PC-9 (cell line): ENCODE data around the gene EBPL. TPM values are rescaled to one million over a fixed set of nuclear protein-coding genes. Genes with fewer than 3 reads are reported as not detected.
"Not testable (repeated sequence)": the region's sequence is repeated elsewhere in the genome, so short reads cannot be mapped to it uniquely, and the experiment has no call there.

Experiments
- BruUV-seq: library from RNA; stranded (reverse); fragments of 400-500 nt; replicated peaks from 2 replicates; lab custom pipeline; 2021; lab: Mats Ljungman, UMichigan
- CTCF ChIA-PET: fragments of 300-600 bp; sonication (Branson Sonifier 250); formaldehyde crosslinking; loops from one replicate; lab custom pipeline; 2022; ENCODE audit warnings: antibody characterized with exemption; lab: Charles Lee
- POLR2A ChIA-PET: fragments of 300-600 bp; sonication (Branson Sonifier 250); formaldehyde crosslinking; loops from one replicate; lab custom pipeline; 2022; ENCODE audit warnings: antibody characterized with exemption; ENCODE audit not compliant: unreplicated experiment; lab: Charles Lee
- DNase-seq, 2 experiments: peaks; one replicate each; pipeline versions ENCODE4 v3.0.0 to v3.0.0-alpha.2; 2015 to 2022; ENCODE audit warnings: mixed read lengths in 1 of 2
- H2AFZ ChIP-seq: fragments of 200-600 bp; sonication (generic); 2 replicates; pipeline ENCODE4 v1.8.1; 2017; ENCODE audit warnings: antibody characterized with exemption
- H3F3A ChIP-seq: fragments of 200-600 bp; sonication (generic); 2 replicates; pipeline ENCODE4 v1.8.1; 2017; ENCODE audit warnings: antibody characterized with exemption, mild to moderate bottlenecking, low read depth; ENCODE audit not compliant: insufficient read depth
- H3K27ac ChIP-seq: fragments of 200-600 bp; sonication (generic); 2 replicates; pipeline ENCODE4 v1.6.1; 2016; ENCODE audit warnings: mixed run types
- H3K27me3 ChIP-seq: fragments of 200-600 bp; sonication (generic); 2 replicates; pipeline ENCODE4 v1.6.1; 2016; ENCODE audit warnings: low read depth, mixed run types; ENCODE audit not compliant: insufficient read depth
- H3K36me3 ChIP-seq: fragments of 200-600 bp; sonication (generic); 2 replicates; pipeline ENCODE4 v1.6.1; 2016; ENCODE audit warnings: low read depth, mixed run types
- H3K4me1 ChIP-seq: fragments of 200-600 bp; sonication (generic); replicated peaks from 2 replicates; pipeline ENCODE4 v1.6.1; 2016; ENCODE audit warnings: mixed run types; ENCODE audit not compliant: insufficient read depth
- H3K4me2 ChIP-seq: fragments of 200-600 bp; sonication (generic); 2 replicates; pipeline ENCODE4 v1.6.1; 2017; ENCODE audit warnings: mixed run types
- H3K4me3 ChIP-seq: fragments of 200-600 bp; sonication (generic); 2 replicates; pipeline ENCODE4 v1.6.1; 2016; ENCODE audit warnings: mixed run types
- H3K79me2 ChIP-seq: fragments of 200-600 bp; sonication (generic); 2 replicates; pipeline ENCODE4 v1.6.1; 2017; ENCODE audit warnings: low read depth, mixed run types
- H3K9me2 ChIP-seq: fragments of 200-600 bp; sonication (generic); 2 replicates; pipeline ENCODE4 v1.8.1; 2017; ENCODE audit warnings: mild to moderate bottlenecking; ENCODE audit not compliant: insufficient read depth
- H3K9me3 ChIP-seq: fragments of 200-600 bp; sonication (generic); 2 replicates; pipeline ENCODE4 v1.8.1; 2016; ENCODE audit warnings: low read depth; ENCODE audit not compliant: insufficient read depth
- H4K20me1 ChIP-seq: fragments of 200-600 bp; sonication (generic); 2 replicates; pipeline ENCODE4 v1.8.1; 2017; ENCODE audit not compliant: insufficient read depth
- CTCF ChIP-seq: fragments of 200-600 bp; sonication (generic); conservative IDR thresholded peaks from 2 replicates; pipeline ENCODE4 v1.6.1; 2017; ENCODE audit warnings: mixed run types, antibody characterized with exemption, mild to moderate bottlenecking, moderate library complexity
- EZH2 ChIP-seq: fragments of 200-600 bp; sonication (generic); IDR thresholded peaks from 2 replicates; pipeline ENCODE4 v1.8.0; 2017; ENCODE audit warnings: antibody characterized with exemption, low read depth
- intact Hi-C: fragments of 100-400 bp; cut with micrococcal nuclease; formaldehyde crosslinking; loops from one replicate; pipeline ENCODE4 v1.10.0; 2022; ENCODE audit not compliant: unreplicated experiment
- total RNA-seq: library from RNA; stranded (reverse); gene quantifications from 2 replicates; pipeline ENCODE4 v1.2.3, GENCODE V29; 2021

The EBPL gene
- total RNA-seq, 1 experiment from 2014 or later, result 77.0 TPM

GRCh38 chr13:49716615-49717014 lies 25.3 kb upstream of the EBPL start:
- peaks cover 31% of the 10 kb centered on the region for H3K36me3 ChIP-seq
- H3K79me2 ChIP-seq, result 0 out of 2 replicates have a peak, but pooled peaks cover 8% of the 10 kb centered on the region
- H3K9me2 ChIP-seq, result no peaks in the 10 kb centered on the region
- H3K4me3 ChIP-seq, result no peak overlapping the region
- no peak overlapping the region for H2AFZ ChIP-seq
- H4K20me1 ChIP-seq, result no peaks in the 10 kb centered on the region
- CTCF ChIA-PET, result no interaction called here
- intact Hi-C loops, result no loop called here
- POLR2A ChIA-PET, result no interaction called here
- no peak for DNase-seq
- TF ChIP-seq EZH2 (no peak), CTCF (no peak)
- H3K4me1 ChIP-seq, result peaks cover 4% of the 10 kb centered on the region; the same call in 1 of the 2 replicates
- BruUV-seq, result no TSS peak
- no peak overlapping the region for H3K27ac ChIP-seq
- no peaks in the 10 kb centered on the region for H3K27me3 ChIP-seq
- H3K4me2 ChIP-seq, result no peak overlapping the region
- H3K9me3 ChIP-seq, result 0 out of 2 replicates have a peak, but pooled peaks cover 3% of the 10 kb centered on the region
- no peaks in the 10 kb centered on the region; the same call in 1 of the 2 replicates for H3F3A ChIP-seq

DNA sequence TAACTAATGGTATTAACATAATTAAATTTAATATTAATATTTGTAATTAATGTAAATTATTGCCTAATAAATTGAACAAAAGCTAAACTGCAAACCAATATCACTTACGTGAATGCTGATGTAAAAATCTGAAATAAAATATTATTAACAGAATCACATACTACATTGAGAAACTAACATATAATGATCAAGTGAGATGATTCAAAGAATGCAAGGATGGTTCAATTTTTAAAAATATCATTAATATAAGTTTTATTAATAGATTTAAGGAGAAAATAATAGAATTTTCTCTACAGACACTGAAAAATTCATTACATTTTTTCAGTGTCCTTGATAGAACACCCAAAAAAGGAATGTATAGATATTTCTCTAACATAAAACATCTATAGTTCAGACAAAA lies 23.5 kb upstream of the EBPL start:
- TF ChIP-seq CTCF, result no peak
- no peak for TF ChIP-seq EZH2
- Histone ChIP-seq H3K27ac (no peak overlapping the region), H3K9me2 (no peaks in the 10 kb centered on the region), H3K36me3 (peaks cover 31% of the 10 kb centered on the region), H3K4me3 (no peak overlapping the region), H4K20me1 (no peaks in the 10 kb centered on the region), H3K79me2 (0 out of 2 replicates have a peak, but pooled peaks cover 8% of the 10 kb centered on the region), H3K4me1 (peaks cover 10% of the 10 kb centered on the region; the same call in 1 of the 2 replicates), H3K9me3 (0 out of 2 replicates have a peak, but pooled peaks cover 3% of the 10 kb centered on the region), H3F3A (no peaks in the 10 kb centered on the region; the same call in 1 of the 2 replicates), H3K4me2 (no peak overlapping the region), H2AFZ (no peak overlapping the region), H3K27me3 (no peaks in the 10 kb centered on the region)
- ChIA-PET POLR2A (no interaction called here), CTCF (interaction anchor here (0.7 kb wide), 1 partner anchor 431 kb away, joined by 3 read pairs; no protein-coding TSS in a partner anchor)
- intact Hi-C loops, result no loop called here
- DNase-seq, result no peak
- BruUV-seq, result no TSS peak

- H4K20me1 ChIP-seq, result no peaks in the 10 kb centered on the region
- no peaks in the 10 kb centered on the region; the same call in 1 of the 2 replicates for H3F3A ChIP-seq
- H3K36me3 ChIP-seq, result peaks cover 18% of the 10 kb centered on the region
- H3K4me1 ChIP-seq, result peaks cover 10% of the 10 kb centered on the region; the same call in 1 of the 2 replicates
- no peak overlapping the region for H3K4me3 ChIP-seq
- TF ChIP-seq CTCF (no peak), EZH2 (no peak)
- H3K27ac ChIP-seq, result peak overlapping the region; percentile 28; the same call in 1 of the 2 replicates
- no peaks in the 10 kb centered on the region for H3K27me3 ChIP-seq
- BruUV-seq, result no TSS peak
- CTCF ChIA-PET, result no interaction called here
- H3K4me2 ChIP-seq, result 0 out of 2 replicates have a peak overlapping the region, but pooled peaks have one; percentile 8
- H3K79me2 ChIP-seq, result 0 out of 2 replicates have a peak, but pooled peaks cover 8% of the 10 kb centered on the region
- POLR2A ChIA-PET, result no interaction called here
- DNase-seq, result peak in 1 of 2 experiments; percentile 50
- intact Hi-C loops, result no loop called here
- H3K9me3 ChIP-seq, result 0 out of 2 replicates have a peak, but pooled peaks cover 3% of the 10 kb centered on the region
- no peak overlapping the region for H2AFZ ChIP-seq
- no peaks in the 10 kb centered on the region for H3K9me2 ChIP-seq
These were observed 20.1 kb upstream of the EBPL start for GRCh38 chr13:49711218-49711863.

- POLR2A ChIA-PET, CTCF ChIA-PET, H3F3A ChIP-seq, H3K4me1 ChIP-seq, BruUV-seq, intact Hi-C loops, H2AFZ ChIP-seq, H3K79me2 ChIP-seq, H3K4me3 ChIP-seq, H3K27me3 ChIP-seq, H3K9me3 ChIP-seq, DNase-seq, H3K4me2 ChIP-seq, H3K27ac ChIP-seq, H3K9me2 ChIP-seq, H4K20me1 ChIP-seq: not testable (repeated sequence)
- H3K36me3 ChIP-seq, result peaks cover 16% of the 10 kb centered on the region; the same call in 1 of the 2 replicates
These were observed 13.0 kb upstream of the EBPL start for GRCh38 chr13:49704264-49704663.
